ENCODE data around the gene FAM107B.
"Not testable (repeated sequence)": the region's sequence is repeated elsewhere in the genome, so short reads cannot be mapped to it uniquely, and the experiment has no call there.

Gene FAM107B

GRCh38 chr10:14774797-14775196 lies at the start of gene FAM107B:
Gene FAM107B, minus strand, starts transcription at chr10:14774897. Its CDS starts 234 bp downstream, at chr10:14774663.
- no peak for ATAC-seq
- no peaks in the 10 kb centered on the region for H3K4me1 Mint-ChIP-seq
- H3K9me3 Mint-ChIP-seq: no peaks in the 10 kb centered on the region
- H3K27ac Mint-ChIP-seq: no peak within 1 kb of the TSS
- no peaks in the 10 kb centered on the region for H3K27me3 Mint-ChIP-seq
- H3K36me3 Mint-ChIP-seq (ENCODE audit: low read depth): no peaks in the 10 kb centered on the region
- no peak within 1 kb of the TSS for H3K4me3 Mint-ChIP-seq
- DNase-seq: no peak

GRCh38 chr10:14823966-14824365 lies 49.3 kb upstream of the FAM107B start:
- Mint-ChIP-seq H3K4me1 (peaks cover 8% of the 10 kb centered on the region), H3K9me3 (no peaks in the 10 kb centered on the region), H3K36me3 (ENCODE audit: low read depth) (no peaks in the 10 kb centered on the region), H3K27me3 (no peaks in the 10 kb centered on the region), H3K27ac (no peak overlapping the region), H3K4me3 (no peak overlapping the region)
- DNase-seq (no peak), ATAC-seq (no peak)

- Mint-ChIP-seq H3K4me3 (no peak overlapping the region), H3K27me3 (no peaks in the 10 kb centered on the region), H3K9me3 (no peaks in the 10 kb centered on the region), H3K4me1 (peaks cover 8% of the 10 kb centered on the region), H3K36me3 (ENCODE audit: low read depth) (no peaks in the 10 kb centered on the region), H3K27ac (no peak overlapping the region)
- no peak for ATAC-seq
- peak; percentile 44 for DNase-seq
These were observed 48.4 kb upstream of the FAM107B start for GRCh38 chr10:14822879-14823755.

GRCh38 chr10:14821635-14822375 lies 47.1 kb upstream of the FAM107B start:
- Mint-ChIP-seq H3K27me3 (no peaks in the 10 kb centered on the region), H3K27ac (no peak overlapping the region), H3K9me3 (no peaks in the 10 kb centered on the region), H3K4me3 (no peak overlapping the region), H3K4me1 (peaks cover 8% of the 10 kb centered on the region), H3K36me3 (ENCODE audit: low read depth) (no peaks in the 10 kb centered on the region)
- DNase-seq (no peak), ATAC-seq (no peak)

- Mint-ChIP-seq H3K36me3 (ENCODE audit: low read depth) (no peaks in the 10 kb centered on the region), H3K4me3 (no peak overlapping the region), H3K27ac (no peak overlapping the region), H3K9me3 (no peaks in the 10 kb centered on the region), H3K4me1 (peaks cover 7% of the 10 kb centered on the region), H3K27me3 (no peaks in the 10 kb centered on the region)
- ATAC-seq: no peak
- no peak for DNase-seq
These were observed 46.1 kb upstream of the FAM107B start for GRCh38 chr10:14820775-14821154.

GRCh38 chr10:14820010-14820774 lies 45.5 kb upstream of the FAM107B start:
- no peaks in the 10 kb centered on the region for H3K36me3 Mint-ChIP-seq (ENCODE audit: low read depth)
- ATAC-seq (no peak), DNase-seq (no peak)
- peaks cover 7% of the 10 kb centered on the region for H3K4me1 Mint-ChIP-seq
- H3K4me3 Mint-ChIP-seq: no peak overlapping the region
- H3K27me3 Mint-ChIP-seq: no peaks in the 10 kb centered on the region
- H3K9me3 Mint-ChIP-seq: no peaks in the 10 kb centered on the region
- H3K27ac Mint-ChIP-seq: no peak overlapping the region

- not testable (repeated sequence) for H3K4me3 Mint-ChIP-seq; H3K9me3 Mint-ChIP-seq; H3K27ac Mint-ChIP-seq; H3K27me3 Mint-ChIP-seq; ATAC-seq; DNase-seq; H3K36me3 Mint-ChIP-seq (ENCODE audit: low read depth)
- peaks cover 19% of the 10 kb centered on the region for H3K4me1 Mint-ChIP-seq
These were observed 42.0 kb upstream of the FAM107B start for GRCh38 chr10:14816717-14817116.

GRCh38 chr10:14815681-14816080 lies 41.0 kb upstream of the FAM107B start:
- no peaks in the 10 kb centered on the region for H3K36me3 Mint-ChIP-seq (ENCODE audit: low read depth)
- no peaks in the 10 kb centered on the region for H3K27me3 Mint-ChIP-seq
- H3K4me1 Mint-ChIP-seq: peaks cover 26% of the 10 kb centered on the region
- H3K27ac Mint-ChIP-seq: no peak overlapping the region
- DNase-seq: no peak
- no peak overlapping the region for H3K4me3 Mint-ChIP-seq
- H3K9me3 Mint-ChIP-seq: no peaks in the 10 kb centered on the region
- no peak for ATAC-seq

- Mint-ChIP-seq H3K27me3 (no peaks in the 10 kb centered on the region), H3K4me3 (peak overlapping the region; percentile 11), H3K4me1 (peaks cover 29% of the 10 kb centered on the region), H3K9me3 (no peaks in the 10 kb centered on the region), H3K27ac (peak overlapping the region; percentile 69), H3K36me3 (ENCODE audit: low read depth) (no peaks in the 10 kb centered on the region)
- no peak for DNase-seq
- ATAC-seq: peak; percentile 49
These were observed 37.6 kb upstream of the FAM107B start for GRCh38 chr10:14812271-14812670.

GRCh38 chr10:14810969-14811953 lies 36.6 kb upstream of the FAM107B start:
- H3K27me3 Mint-ChIP-seq: no peaks in the 10 kb centered on the region
- no peaks in the 10 kb centered on the region for H3K9me3 Mint-ChIP-seq
- DNase-seq: no peak
- no peak for ATAC-seq
- peaks cover 29% of the 10 kb centered on the region for H3K4me1 Mint-ChIP-seq
- H3K36me3 Mint-ChIP-seq (ENCODE audit: low read depth): no peaks in the 10 kb centered on the region
- peak overlapping the region; percentile 0 for H3K27ac Mint-ChIP-seq
- H3K4me3 Mint-ChIP-seq: no peak overlapping the region

- ATAC-seq: no peak
- Mint-ChIP-seq H3K4me3 (no peak overlapping the region), H3K27ac (no peak overlapping the region), H3K9me3 (no peaks in the 10 kb centered on the region), H3K36me3 (ENCODE audit: low read depth) (no peaks in the 10 kb centered on the region), H3K27me3 (no peaks in the 10 kb centered on the region), H3K4me1 (peaks cover 9% of the 10 kb centered on the region)
- no peak for DNase-seq
These were observed 31.6 kb upstream of the FAM107B start for GRCh38 chr10:14806318-14806717.

- no peak overlapping the region for H3K27ac Mint-ChIP-seq
- H3K4me3 Mint-ChIP-seq: no peak overlapping the region
- no peak for DNase-seq
- no peaks in the 10 kb centered on the region for H3K9me3 Mint-ChIP-seq
- peaks cover 2% of the 10 kb centered on the region for H3K4me1 Mint-ChIP-seq
- H3K36me3 Mint-ChIP-seq (ENCODE audit: low read depth): no peaks in the 10 kb centered on the region
- ATAC-seq: no peak
- no peaks in the 10 kb centered on the region for H3K27me3 Mint-ChIP-seq
These were observed 29.1 kb upstream of the FAM107B start for GRCh38 chr10:14803827-14804226.

GRCh38 chr10:14801723-14802122 lies 27.0 kb upstream of the FAM107B start:
- Mint-ChIP-seq H3K4me1 (peaks cover 9% of the 10 kb centered on the region), H3K27me3 (no peaks in the 10 kb centered on the region), H3K27ac (no peak overlapping the region), H3K36me3 (ENCODE audit: low read depth) (no peaks in the 10 kb centered on the region), H3K4me3 (no peak overlapping the region), H3K9me3 (no peaks in the 10 kb centered on the region)
- no peak for DNase-seq
- no peak for ATAC-seq

- no peak overlapping the region for H3K27ac Mint-ChIP-seq
- ATAC-seq: no peak
These were observed 25.7 kb upstream of the FAM107B start for GRCh38 chr10:14800397-14800796.

More at GRCh38 chr10:14800397-14800796, 25.7 kb upstream of the FAM107B start:
- Mint-ChIP-seq H3K9me3 (no peaks in the 10 kb centered on the region), H3K27me3 (no peaks in the 10 kb centered on the region), H3K4me1 (peaks cover 9% of the 10 kb centered on the region), H3K36me3 (ENCODE audit: low read depth) (no peaks in the 10 kb centered on the region), H3K4me3 (no peak overlapping the region)
- DNase-seq: no peak

Data from activated naive CD8-positive, alpha-beta T cell treated with anti-CD3 and anti-CD28 coated beads, Interleukin-2, amount 50 U/mL, for 24 hours (primary cell).